Ovary (tissue), 3 donors: ENCODE measurements around the gene EPHA10.

Experiments used
- CTCF ChIP-seq, 3 donors: fragments of 450-650 bp in 2 of 3; fragments of 200-600 bp in 1 of 3; IDR thresholded peaks; one replicate each; pipeline versions ENCODE4 v1.5.1 to v1.8.0; 2016 to 2022; ENCODE audit warnings: antibody characterized with exemption in 3 of 3, mild to moderate bottlenecking in 1 of 3
- EP300 ChIP-seq: sonication (generic); formaldehyde crosslinking; IDR thresholded peaks from one replicate; pipeline ENCODE4 v1.6.1; 2017; ENCODE audit warnings: antibody characterized with exemption
- POLR2A ChIP-seq: fragments of 450-650 bp; IDR thresholded peaks from one replicate; pipeline ENCODE4 v1.6.1; 2017; ENCODE audit warnings: antibody characterized with exemption, mild to moderate bottlenecking, moderate library complexity
- donor health status: DM: no; HTN: no; CAD: no.

- no peak for TF ChIP-seq CTCF (IDR thresholded peaks at IDR 0.05)
- TF ChIP-seq EP300 = no peak
- no peak for TF ChIP-seq POLR2A
Observed at GRCh38 chr1:37782491-37782890, 17.6 kb upstream of the EPHA10 start.
